ENCODE measurements around the gene SEC16A.

The SEC16A gene

DNA sequence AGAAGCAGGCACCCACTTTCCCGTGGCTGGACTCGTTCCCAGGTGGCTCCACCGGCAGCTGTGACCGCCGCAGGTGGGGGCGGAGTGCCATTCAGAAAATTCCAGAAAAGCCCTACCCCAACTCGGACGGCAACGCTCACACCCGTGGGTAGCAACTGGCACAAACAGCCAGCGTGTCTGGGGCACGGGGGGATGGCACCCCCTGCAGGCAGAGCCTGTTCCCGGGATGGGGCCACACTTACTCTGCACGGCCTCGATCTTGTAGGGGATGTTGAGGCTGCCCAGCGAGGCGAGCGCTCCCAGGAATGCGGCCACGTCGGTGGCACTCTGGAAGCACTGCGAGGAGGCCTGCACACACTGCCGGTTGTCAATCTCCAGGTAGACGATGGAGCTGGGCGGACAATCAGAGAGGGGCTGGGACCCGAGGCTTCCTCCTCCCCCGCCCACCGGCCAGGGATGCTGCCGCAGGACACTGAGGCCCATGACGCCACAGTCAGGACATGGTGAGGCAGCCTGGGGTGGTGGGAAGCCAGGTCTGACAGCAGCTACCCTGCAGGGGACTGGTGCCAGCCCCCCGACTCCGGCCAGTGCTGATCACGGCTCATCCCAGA is 20.2 kb upstream of the SEC16A start:
- DNase-seq: no peak

GRCh38 chr9:136502196-136502595 is 19.4 kb upstream of the SEC16A start:
- DNase-seq: no peak

DNA sequence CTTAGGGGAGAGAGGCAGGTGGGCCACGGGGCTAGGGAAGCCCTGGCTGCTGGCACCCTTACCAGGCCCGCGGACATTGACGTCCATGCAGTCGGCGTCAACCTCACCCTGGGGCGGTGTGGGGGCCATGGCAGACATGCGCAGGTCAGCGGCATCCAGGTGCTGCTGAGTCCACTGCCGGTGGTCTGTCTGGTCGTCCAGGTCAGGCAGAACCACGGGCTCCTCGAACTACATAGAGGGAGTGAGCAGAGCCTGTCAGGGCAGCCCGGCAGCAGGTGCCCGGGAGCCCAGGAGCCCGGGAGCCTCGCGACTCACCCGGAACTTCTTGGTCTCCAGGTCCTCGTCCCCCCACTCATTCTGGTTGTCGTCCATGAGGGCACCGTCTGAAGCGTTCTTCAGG is 18.8 kb upstream of the SEC16A start:
- no peak for DNase-seq

GRCh38 chr9:136499935-136500910 is 17.4 kb upstream of the SEC16A start:
- no peak for DNase-seq

DNA sequence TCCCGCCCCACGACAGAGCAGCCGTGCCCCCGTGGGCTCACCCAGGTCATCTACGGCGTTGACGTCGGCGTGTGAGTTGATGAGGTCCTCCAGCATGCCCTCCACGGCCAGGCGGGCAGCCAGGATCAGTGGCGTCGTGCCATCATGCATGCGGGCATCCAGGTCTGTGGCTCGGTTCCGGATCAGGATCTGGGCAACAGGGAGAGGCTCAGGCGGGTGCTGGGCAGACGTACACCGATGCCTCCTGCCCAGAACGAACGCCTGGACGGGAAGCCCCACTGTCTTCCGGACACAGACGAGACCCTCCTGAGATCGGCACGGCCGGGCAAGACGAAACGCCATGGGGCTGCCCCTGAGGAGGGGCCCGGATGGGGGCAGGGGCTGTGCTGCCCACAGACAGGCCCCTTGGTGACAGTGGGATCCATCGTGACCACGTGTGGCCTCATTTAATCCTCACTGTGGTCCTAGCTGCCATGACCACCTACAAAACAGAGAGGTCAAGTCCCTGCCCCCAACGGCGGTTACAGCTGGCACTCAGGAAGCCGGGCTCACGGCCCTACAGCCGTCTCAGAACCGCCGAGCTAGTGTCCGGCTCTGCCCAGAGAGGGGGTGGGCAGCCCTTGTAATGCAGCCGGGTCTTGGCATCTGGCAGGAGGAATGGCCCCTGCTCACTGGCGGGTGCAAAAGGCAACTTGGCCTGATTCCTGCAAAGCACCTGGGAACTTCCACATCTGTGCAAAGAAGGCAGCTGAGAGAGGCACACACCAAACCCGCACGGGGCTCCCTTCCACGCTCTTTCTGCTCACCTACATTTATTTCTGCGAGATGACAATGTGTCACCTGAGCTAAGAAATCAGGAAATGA is 16.5 kb upstream of the SEC16A start:
- no peak for DNase-seq

DNA sequence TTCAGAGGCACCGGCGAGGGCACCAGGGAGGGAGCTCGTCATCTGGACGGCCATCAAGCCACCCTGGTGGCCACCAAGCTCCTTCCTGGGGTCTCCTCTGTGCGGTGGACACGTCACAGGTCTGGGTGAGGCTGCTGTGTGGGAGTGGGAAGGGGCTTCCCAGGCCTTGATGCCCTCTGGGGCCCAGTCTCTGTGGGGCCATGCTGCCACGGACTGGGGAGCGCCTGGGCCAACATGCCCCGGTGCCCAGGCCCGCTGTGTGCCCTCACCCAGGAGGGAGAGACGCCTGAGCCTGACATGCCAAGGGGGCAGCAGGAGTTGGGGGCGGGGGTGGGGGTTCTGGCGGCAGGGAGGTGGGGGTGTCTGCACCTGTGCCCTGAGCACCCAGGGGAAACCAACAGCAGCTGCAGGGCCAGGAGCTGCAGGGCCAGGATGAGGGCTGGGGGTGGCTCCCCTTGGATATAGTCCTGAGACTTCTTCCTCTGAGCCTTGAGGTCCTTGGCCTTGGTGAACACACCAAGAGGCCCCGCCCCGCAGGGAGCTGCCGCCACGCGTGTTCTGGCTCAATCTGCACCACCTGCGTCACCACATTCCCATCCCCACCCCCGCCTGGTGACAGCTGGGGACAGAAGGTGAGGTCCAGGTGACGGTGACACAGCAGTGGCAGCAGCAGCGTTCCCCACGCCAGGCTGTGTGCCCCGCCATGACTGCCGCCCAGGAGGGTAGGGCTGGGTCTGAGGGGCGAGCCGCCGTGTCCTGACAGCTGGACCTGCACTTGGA is 15.3 kb upstream of the SEC16A start:
- DNase-seq: no peak

DNA sequence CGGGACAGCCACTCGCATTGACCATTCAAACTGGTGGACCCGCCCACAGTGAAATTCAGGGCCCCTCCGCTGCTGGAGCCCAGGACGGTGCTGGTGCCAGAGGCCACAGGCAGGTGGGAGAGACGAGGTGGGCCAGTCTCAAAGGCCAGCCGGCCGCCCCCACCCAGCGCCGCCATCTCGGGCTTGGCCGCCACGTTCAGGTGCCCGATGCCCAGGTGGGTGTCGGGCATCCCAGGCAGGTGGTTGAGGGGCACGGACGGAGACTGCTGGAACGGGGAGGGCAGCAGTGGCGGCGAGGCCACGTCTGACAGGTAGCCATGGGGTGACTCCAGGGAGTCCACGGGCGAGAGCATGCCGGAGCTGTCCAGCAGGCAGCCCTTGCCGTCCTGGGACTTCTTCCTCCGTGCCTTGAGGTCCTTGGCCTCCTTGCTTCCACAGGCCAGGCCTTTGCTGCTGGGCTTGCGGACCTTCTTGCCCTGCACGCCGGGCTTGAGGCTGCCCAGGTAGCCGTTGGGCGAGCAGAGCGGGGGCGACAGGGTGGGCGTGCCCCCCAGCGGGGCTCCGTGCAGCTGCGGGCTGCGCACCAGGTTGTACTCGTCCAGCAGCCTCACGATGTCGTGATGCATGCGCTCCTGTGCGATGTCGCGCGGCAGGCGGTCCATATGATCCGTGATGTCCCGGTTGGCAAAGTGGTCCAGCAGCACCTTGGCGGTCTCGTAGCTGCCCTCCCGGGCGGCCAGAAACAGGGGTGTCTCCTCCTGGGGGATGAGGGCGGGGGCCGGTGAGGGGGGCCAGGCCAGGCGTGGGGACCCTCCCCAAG is 14.2 kb upstream of the SEC16A start:
- DNase-seq: no peak

- no peak for DNase-seq
These were observed 13.3 kb upstream of the SEC16A start for GRCh38 chr9:136496181-136496580.

GRCh38 chr9:136495238-136495800 is 12.5 kb upstream of the SEC16A start:
- DNase-seq: no peak

GRCh38 chr9:136494531-136495215 is 11.8 kb upstream of the SEC16A start:
- no peak for DNase-seq

DNA sequence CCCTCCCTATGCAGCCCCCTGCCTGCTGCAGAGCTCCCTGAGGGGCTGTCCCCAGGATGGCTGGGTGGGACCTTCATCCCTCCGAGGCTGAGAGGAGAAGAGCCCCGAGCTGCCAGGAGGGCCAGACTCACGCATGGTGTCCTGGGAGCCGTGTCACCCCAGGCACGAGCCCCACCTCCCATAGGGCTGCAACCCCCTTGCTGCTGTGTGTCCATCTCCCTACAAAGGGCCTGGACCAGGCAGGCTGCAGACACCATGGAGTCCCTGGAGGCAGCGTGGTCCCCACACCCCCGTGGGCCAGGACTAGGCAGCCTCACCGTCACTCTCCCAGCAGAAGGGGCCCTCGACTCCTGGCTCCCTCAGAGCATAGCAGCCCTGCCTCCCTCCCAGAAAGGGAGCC is 11.2 kb upstream of the SEC16A start:
- DNase-seq: no peak

DNA sequence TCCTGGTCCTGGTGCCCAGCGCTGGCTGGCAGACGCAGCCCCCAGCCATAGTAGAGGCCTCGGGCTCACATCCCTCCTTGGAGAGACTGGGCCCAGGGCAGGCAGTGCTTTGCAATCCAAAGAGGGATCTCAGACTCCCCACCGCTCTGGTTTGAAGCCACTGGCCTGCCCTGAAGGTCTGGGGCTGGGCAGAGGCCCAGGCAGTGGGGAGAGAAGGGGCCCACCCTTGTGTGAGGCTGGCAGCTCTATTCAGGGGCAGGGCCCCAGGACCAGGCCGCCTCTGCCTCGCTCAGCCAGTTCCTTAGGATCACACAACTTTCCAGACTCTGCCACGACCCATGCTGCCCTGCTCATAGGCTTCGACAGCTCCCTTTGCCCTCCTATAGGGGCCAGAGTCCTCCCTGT is 10.7 kb upstream of the SEC16A start:
- DNase-seq: no peak

- DNase-seq: no peak
These were observed 10.2 kb upstream of the SEC16A start for GRCh38 chr9:136492978-136493522.

DNA sequence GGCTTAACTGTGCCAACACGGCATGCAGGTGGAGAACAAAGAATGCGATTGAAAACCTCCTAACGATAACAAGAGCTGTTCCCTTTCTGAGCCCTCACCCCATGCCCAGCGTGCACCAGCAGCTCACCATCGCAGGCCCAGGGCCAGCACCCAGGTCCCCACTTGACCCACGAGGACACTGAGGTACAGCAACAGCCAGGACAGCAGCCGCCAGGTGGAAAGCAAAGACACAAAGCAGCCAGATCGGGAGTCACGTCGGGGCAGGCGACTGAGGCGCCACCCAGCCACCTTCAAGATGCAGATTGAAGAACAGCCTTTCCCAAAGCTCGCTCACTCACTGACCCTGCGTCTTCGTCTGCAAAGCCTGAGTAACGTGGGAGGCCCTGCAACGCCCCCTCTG is 6.9 kb upstream of the SEC16A start:
- no peak for DNase-seq

DNA sequence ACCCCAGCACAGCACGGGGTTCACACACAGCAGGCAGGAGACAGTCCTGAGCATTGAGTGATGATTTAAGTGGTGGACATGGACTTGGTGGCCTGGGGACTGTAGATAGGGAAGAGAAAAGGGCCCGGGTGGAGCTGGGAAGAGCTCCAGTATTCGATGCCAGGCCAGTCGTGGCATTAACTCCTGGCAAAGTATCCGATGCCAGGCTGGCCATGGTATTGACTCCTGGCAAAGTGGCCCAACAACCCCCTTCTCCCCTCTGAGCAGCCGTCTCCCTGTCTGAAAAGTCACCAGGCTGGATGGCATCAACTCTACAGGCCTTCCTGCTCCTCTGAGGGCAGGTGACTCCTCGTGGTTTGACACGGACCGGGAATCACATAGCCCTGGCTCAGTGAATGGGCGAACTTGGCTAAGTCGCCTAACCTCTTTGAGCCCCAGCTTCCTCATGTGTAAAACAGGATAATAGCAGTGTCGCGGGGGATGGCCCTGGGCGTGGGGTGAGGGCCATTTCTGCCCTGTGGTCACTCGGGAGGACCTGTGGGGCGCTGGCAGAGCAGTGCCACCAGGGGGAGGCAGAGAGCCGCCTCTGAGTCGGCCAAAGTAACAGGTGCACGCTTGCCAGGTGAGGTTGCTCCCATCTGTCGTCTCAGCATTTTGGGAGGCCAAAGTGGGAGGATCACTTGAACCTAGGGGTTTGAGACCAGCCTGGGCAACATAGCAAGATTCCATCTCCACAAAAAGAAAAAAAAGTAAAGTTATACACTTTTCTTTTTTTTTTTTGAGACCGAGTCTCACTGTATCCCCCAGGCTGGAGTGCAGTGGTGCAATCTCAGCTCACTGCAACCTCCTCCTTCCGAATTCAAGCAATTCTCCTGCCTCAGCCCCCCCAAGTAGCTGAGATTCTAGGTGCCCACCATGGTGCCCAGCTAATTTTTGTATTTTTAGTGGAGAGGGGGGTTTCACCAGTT is 5.7 kb upstream of the SEC16A start:
- DNase-seq: peak; percentile 62

GRCh38 chr9:136487672-136488071 is 4.8 kb upstream of the SEC16A start:
- no peak for DNase-seq

GRCh38 chr9:136486823-136487620 is 4.2 kb upstream of the SEC16A start:
- no peak for DNase-seq

GRCh38 chr9:136486131-136486530 is 3.3 kb upstream of the SEC16A start:
- no peak for DNase-seq
